ENCODE results near the gene PIGU.

PIGU gene

GRCh38 chr20:34607066-34607465 is 69.8 kb downstream of the PIGU start:
- TF ChIP-seq CTCF (IDR thresholded peaks at IDR 0.05; ENCODE audit: borderline replicate concordance, control extremely low read depth, extremely low read depth, insufficient read depth, missing control alignments): no peak
- no peak for DNase-seq (ENCODE audit: low spot score)
- in situ Hi-C loops (cut with MboI; ENCODE audit: low sequenced_read_pairs, unreplicated experiment): no loop called here

GRCh38 chr20:34604980-34605788 is 71.7 kb downstream of the PIGU start:
- no peak for TF ChIP-seq CTCF (IDR thresholded peaks at IDR 0.05; ENCODE audit: borderline replicate concordance, control extremely low read depth, extremely low read depth, insufficient read depth, missing control alignments)
- in situ Hi-C loops (cut with MboI; ENCODE audit: low sequenced_read_pairs, unreplicated experiment): no loop called here
- DNase-seq (ENCODE audit: low spot score): no peak

- in situ Hi-C loops (cut with MboI; ENCODE audit: low sequenced_read_pairs, unreplicated experiment): no loop called here
- no peak for DNase-seq (ENCODE audit: low spot score)
- no peak for TF ChIP-seq CTCF (IDR thresholded peaks at IDR 0.05; ENCODE audit: borderline replicate concordance, control extremely low read depth, extremely low read depth, insufficient read depth, missing control alignments)
These were observed 75.8 kb downstream of the PIGU start for GRCh38 chr20:34600892-34601653.

- no peak for TF ChIP-seq CTCF (IDR thresholded peaks at IDR 0.05; ENCODE audit: borderline replicate concordance, control extremely low read depth, extremely low read depth, insufficient read depth, missing control alignments)
- no peak for DNase-seq (ENCODE audit: low spot score)
- in situ Hi-C loops (cut with MboI; ENCODE audit: low sequenced_read_pairs, unreplicated experiment): no loop called here
These were observed 81.3 kb downstream of the PIGU start for GRCh38 chr20:34595377-34596184.

GRCh38 chr20:34586488-34587163 is 90.3 kb downstream of the PIGU start:
- TF ChIP-seq CTCF (IDR thresholded peaks at IDR 0.05; ENCODE audit: borderline replicate concordance, control extremely low read depth, extremely low read depth, insufficient read depth, missing control alignments): no peak
- DNase-seq (ENCODE audit: low spot score): no peak
- in situ Hi-C loops (cut with MboI; ENCODE audit: low sequenced_read_pairs, unreplicated experiment): no loop called here

GRCh38 chr20:34585019-34585418 is 91.9 kb downstream of the PIGU start:
- in situ Hi-C loops (cut with MboI; ENCODE audit: low sequenced_read_pairs, unreplicated experiment): no loop called here
- TF ChIP-seq CTCF (IDR thresholded peaks at IDR 0.05; ENCODE audit: borderline replicate concordance, control extremely low read depth, extremely low read depth, insufficient read depth, missing control alignments): no peak

More at GRCh38 chr20:34585019-34585418, 91.9 kb downstream of the PIGU start:
- DNase-seq (ENCODE audit: low spot score): no peak

Data from GM13976 (cell line).